GM10266 (cell line): Measurements from ENCODE around the gene ATF3.

ENCODE experiments used
- DNase-seq: peaks from one replicate; pipeline ENCODE4 v3.0.0; 2012; ENCODE audit errors: extremely low spot score
- CTCF ChIP-seq: IDR thresholded peaks from 2 replicates; pipeline ENCODE4 v1.5.1; 2012; ENCODE audit warnings: mild to moderate bottlenecking, low read depth; ENCODE audit not compliant: control insufficient read depth, insufficient read depth; ENCODE audit errors: missing control alignments

Gene ATF3

GRCh38 chr1:212669600-212669999 lies 61.0 kb downstream of the ATF3 start:
- no peak for DNase-seq

GRCh38 chr1:212670301-212670700 lies 61.7 kb downstream of the ATF3 start:
- DNase-seq, result no peak
- TF ChIP-seq CTCF, result no peak

More at GRCh38 chr1:212669600-212669999, 61.0 kb downstream of the ATF3 start:
- TF ChIP-seq CTCF, result no peak
